Kidney epithelial cell (primary cell): ENCODE measurements around the gene SDC1. TPM values are rescaled to one million over a fixed set of nuclear protein-coding genes. Genes with fewer than 3 reads are reported as not detected.

ENCODE experiments used
- DNase-seq: peaks from one replicate; pipeline ENCODE4 v3.0.0-alpha.2; 2010; ENCODE audit warnings: low read depth
- H3K27me3 ChIP-seq: 2 replicates; pipeline ENCODE4 v1.6.0; 2011; ENCODE audit warnings: low read length; ENCODE audit not compliant: control insufficient read depth, insufficient read depth
- H3K36me3 ChIP-seq: 2 replicates; pipeline ENCODE4 v1.5.1; 2011; ENCODE audit warnings: low read length; ENCODE audit not compliant: control insufficient read depth, insufficient read depth
- H3K4me3 ChIP-seq: 2 replicates; pipeline ENCODE4 v1.5.1; 2011; ENCODE audit warnings: low read depth, mild to moderate bottlenecking, control low read depth, low read length
- total RNA-seq: library from RNA; depleted of rRNA; stranded (reverse); fragments of >200 nt; gene quantifications from 2 replicates; pipeline ENCODE4 v1.2.3, GENCODE V29; 2015
- TF ChIP-seq, protein P1 (sequence below): IDR thresholded peaks from 2 replicates; pipeline ENCODE4 v1.5.1; 2011; ENCODE audit warnings: mild to moderate bottlenecking, moderate library complexity, low read length, control low read depth, inconsistent platforms; ENCODE audit not compliant: insufficient read depth, poor library complexity, severe bottlenecking

SDC1 gene
- total RNA-seq, 1 donor from 2014 or later, result 184 TPM

DNA sequence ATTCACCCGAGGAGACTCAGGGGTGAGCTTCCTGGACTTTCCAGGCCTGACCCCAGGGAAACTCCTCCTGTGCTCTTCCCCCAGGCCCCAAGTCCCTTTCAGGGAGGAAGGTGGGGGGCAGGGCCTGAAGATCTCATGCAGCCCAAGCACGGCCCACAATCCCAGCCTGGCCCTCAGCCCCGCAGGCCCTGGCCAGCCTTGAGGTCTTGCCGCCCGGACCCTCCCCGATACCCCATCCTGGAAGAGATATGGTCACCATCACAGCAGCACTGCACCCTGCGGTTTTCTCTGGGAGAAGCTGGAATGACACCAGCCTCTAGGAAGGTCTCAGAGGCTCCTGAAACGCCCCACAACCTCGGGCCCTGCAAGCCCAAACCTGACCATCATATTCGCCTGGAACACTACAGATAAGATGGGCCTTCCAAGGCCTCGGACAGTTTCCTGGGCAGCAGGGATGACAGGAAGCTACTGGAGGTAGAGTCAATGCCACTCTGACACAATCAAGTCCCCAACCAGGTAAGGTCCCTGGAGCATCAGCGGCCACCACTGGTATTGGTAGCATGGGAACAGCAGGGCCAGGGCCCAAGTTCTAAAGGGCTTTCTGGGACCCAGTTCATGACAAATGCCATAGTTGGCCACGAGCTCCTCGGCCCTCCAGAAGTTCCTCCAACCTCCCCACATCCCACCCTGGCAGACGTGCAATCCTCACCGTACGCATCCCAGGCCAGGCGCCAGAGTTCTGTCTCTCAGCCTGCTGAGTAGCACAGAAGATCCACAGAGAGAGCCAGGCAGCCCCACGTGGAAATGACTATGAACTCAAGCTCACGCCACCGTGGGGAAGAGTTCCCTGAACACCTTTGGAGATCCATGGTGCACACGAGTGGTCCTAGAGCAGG is 8.6 kb downstream of the SDC1 start:
- Histone ChIP-seq H3K4me3 (no peak overlapping the region), H3K36me3 (no peaks in the 10 kb centered on the region), H3K27me3 (no peaks in the 10 kb centered on the region)
- no peak for DNase-seq
- TF ChIP-seq, protein P1, sequence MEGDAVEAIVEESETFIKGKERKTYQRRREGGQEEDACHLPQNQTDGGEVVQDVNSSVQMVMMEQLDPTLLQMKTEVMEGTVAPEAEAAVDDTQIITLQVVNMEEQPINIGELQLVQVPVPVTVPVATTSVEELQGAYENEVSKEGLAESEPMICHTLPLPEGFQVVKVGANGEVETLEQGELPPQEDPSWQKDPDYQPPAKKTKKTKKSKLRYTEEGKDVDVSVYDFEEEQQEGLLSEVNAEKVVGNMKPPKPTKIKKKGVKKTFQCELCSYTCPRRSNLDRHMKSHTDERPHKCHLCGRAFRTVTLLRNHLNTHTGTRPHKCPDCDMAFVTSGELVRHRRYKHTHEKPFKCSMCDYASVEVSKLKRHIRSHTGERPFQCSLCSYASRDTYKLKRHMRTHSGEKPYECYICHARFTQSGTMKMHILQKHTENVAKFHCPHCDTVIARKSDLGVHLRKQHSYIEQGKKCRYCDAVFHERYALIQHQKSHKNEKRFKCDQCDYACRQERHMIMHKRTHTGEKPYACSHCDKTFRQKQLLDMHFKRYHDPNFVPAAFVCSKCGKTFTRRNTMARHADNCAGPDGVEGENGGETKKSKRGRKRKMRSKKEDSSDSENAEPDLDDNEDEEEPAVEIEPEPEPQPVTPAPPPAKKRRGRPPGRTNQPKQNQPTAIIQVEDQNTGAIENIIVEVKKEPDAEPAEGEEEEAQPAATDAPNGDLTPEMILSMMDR, result no peak

DNA sequence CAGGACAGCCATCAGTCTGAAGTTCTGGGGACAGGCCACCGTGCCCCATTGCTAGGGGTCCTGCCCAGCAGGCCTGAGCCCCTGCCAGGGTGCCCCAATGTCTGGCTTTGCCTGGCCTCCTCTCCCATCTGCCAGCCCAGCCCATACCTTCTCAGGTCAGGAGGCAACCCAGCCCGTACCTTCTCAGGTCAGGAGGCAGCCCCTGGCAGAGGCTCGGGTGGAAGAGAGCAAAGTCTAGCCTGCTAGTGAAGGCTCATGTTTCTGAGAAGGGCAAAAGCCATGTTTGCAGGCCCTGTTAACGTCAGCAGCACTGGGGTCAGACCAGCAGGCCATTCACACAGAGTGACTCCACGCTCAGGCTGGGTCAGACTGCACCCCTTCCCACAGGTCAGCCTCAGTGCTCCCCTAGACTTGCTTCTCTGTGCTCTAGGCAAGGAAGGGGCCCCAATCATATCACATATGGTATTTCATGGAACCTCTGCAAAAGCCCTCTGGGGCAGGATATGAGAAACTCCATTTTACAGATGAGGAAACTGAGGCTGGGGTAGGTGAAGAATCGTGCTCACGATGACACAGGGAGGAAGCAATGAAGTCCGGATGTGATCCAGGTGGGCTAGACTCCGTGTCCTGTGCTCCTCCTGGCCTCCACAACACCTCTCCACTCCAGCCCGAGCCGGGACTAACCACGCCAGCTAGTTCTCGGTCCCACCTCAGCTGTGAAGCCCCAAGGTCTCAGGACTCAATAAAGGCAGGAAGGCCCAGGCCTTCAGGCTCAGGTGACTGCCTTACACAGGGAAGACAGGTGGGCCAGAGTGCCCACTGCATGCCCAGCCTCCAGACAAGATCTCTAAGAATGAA is 9.5 kb downstream of the SDC1 start:
- no peaks in the 10 kb centered on the region for H3K36me3 ChIP-seq
- H3K27me3 ChIP-seq, result no peaks in the 10 kb centered on the region
- H3K4me3 ChIP-seq, result no peak overlapping the region
- TF ChIP-seq, protein P1, result no peak
- no peak for DNase-seq

DNA sequence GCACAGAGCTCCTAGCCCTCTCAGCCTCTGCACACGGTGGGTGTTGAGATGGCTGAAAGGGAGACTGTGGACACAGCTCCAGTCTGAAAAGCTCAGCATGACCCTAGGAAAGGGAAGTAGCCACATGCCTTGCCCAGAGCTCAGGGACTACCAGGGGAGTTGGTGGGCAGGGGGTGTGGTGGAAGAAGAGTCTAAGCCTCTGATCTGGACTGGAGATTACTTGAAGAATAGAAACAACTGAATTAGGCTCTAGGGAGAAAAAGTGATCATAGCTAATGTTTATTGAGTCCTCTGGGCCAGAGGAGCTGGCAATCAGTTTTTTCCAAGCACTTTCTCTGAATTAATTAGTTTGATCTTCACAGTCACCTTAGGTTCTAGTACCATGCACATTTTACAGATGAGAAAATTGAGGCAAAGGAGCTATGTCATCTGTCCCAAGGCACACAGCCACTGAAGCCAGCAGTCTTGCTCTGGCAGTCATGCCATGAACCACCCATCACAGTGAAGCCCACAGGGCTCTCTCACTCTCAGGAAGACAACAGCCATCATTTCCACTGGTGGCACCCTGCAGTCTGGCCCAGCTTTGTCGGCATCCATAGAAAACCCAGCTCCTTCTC is 10.3 kb downstream of the SDC1 start:
- Histone ChIP-seq H3K4me3 (no peak overlapping the region), H3K27me3 (no peaks in the 10 kb centered on the region), H3K36me3 (no peaks in the 10 kb centered on the region)
- TF ChIP-seq, protein P1, result no peak
- DNase-seq, result no peak

DNA sequence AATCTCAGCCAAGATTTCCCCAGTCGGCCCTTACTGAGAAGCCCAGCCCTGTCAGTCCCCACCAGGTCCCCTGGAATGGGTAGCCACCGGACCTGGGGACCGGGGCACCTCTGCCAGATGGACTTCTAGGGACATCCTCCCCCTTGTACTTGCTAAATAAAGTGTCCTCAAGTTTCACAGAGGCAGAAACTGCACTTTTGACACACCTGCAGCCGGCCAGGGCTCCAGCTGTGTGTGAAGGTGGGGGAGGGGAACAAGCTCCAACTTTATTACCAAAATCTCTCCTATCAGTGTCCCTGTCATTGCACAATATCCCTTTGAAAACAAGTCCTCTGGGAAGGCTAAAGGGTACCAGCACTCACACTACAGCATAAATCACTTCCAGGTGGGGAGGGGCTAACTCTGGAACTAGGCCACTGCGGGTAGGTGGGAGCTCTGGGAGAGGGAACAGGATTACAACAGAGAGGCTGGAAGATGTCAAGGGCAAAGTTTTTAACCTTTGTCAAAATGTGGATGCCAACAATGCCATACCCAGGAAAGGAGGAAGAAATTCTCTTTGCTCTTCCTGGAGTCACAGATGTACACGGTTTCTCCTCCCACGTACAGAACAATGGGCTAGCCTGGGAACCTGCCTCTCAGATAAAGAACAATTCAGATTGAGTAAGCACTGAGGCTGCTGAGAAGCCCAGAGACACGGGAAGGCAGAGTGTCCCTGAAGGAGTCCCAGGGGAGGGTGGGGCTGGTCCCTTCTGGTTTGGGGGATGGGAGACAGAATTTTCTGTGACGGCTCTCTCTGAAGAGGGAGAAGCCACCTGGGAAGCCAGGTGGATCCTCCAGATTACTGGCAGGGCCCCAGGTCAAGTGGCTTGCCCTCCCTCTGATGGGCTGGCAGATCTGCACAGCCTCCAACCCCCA is 11.0 kb downstream of the SDC1 start:
- no peak overlapping the region for H3K4me3 ChIP-seq
- DNase-seq, result no peak
- H3K27me3 ChIP-seq, result no peaks in the 10 kb centered on the region
- TF ChIP-seq, protein P1, result no peak
- no peaks in the 10 kb centered on the region for H3K36me3 ChIP-seq

DNA sequence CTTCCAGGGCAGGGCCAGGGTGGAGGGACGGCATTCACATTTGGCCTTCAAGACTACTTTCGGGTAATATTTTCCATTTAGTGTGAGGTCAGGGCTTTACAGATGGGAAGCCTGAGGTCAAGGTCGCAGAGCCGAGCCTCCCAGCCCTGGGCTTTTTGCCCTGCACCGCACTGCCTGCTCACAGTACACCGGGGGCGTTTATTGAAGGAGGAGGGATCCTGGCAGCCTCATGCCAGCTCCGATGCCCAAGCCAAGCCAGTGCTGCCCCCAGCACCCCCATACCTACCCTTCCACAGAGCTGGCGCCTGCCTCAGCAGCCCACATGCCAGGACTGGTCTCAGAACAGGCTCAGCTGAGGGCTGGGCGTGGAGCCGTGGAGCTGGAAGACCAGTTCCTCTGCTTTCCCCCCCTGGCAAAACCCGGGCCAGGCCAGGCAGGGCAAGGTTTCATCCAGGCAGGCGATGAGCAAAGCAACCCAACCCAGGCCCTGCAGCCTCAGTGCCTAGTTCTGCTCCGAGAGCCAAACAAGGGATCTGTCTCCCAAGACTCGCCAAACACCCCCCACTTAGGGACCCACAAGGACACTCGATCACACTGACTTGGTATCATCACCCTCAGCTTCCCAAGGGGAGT is 11.9 kb downstream of the SDC1 start:
- no peaks in the 10 kb centered on the region for H3K27me3 ChIP-seq
- H3K36me3 ChIP-seq, result no peaks in the 10 kb centered on the region
- no peak overlapping the region for H3K4me3 ChIP-seq
- no peak for DNase-seq
- TF ChIP-seq, protein P1, result no peak
